Measurements from ENCODE around the gene EPX. TPM values are rescaled to one million over a fixed set of nuclear protein-coding genes. Genes with fewer than 3 reads are reported as not detected.

EPX gene
- total and polyA plus RNA-seq, 8 donors: 0.18 TPM; not detected in 7

- 64 to 80% (median 71%) methylated on average over 2 of the region's 2 CpGs for WGBS, 5 donors
- Histone ChIP-seq H3K27me3 (peaks cover 0 to 65% (median 26%) of the 10 kb centered on the region in 3 donors), H3K36me3 (no peaks in the 10 kb centered on the region), H3K4me3 (no peak overlapping the region), H3K9me3 (no peaks in the 10 kb centered on the region), H3K27ac (no peak overlapping the region), H3K4me1 (peaks cover 7 to 14% (median 11%) of the 10 kb centered on the region in 4 donors)
- no peak for DNase-seq
- TF ChIP-seq POLR2AphosphoS5 (IDR thresholded peaks at IDR 0.05) (no peak), POLR2A (IDR thresholded peaks at IDR 0.05) (no peak), CTCF (IDR thresholded peaks at IDR 0.05) (no peak), EP300 (IDR thresholded peaks at IDR 0.05) (no peak)
- intact Hi-C loops (cut with DNase I; ENCODE audit: low total_unique reads): no loop called here
Measured at GRCh38 chr17:58158181-58158580, 34.3 kb upstream of the EPX start.

DNA sequence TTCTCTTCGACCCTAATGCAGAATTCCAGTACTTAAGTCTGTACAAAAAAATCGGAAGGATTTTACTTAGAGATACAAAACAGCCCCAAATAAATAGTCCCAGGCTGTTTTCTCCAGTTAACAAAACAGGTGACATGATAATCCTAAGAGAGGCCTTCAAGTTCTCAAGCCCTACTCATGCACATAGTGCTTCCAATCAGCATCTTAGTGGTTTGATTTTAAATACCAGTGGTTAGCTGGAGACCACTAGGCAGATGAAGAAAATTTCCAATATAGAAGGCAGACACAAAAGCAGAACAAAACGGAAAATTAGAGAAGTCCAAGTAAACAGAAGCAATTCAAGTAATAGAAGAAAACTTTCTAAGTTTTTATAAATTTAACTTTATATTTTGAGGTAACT, 31.0 kb upstream of the EPX start:
- DNase-seq: no peak
- WGBS, 5 donors: 62 to 79% (median 75%) methylated on average over 3 of the region's 3 CpGs
- intact Hi-C loops (cut with DNase I; ENCODE audit: low total_unique reads): no loop called here
- Histone ChIP-seq H3K27ac (no peak overlapping the region), H3K27me3 (peaks cover 0 to 60% (median 17%) of the 10 kb centered on the region in 3 donors), H3K4me3 (no peak overlapping the region), H3K36me3 (no peaks in the 10 kb centered on the region), H3K4me1 (peaks cover 7 to 12% (median 10%) of the 10 kb centered on the region in 4 donors), H3K9me3 (no peaks in the 10 kb centered on the region)
- TF ChIP-seq EP300 (IDR thresholded peaks at IDR 0.05) (no peak), CTCF (IDR thresholded peaks at IDR 0.05) (no peak), POLR2A (IDR thresholded peaks at IDR 0.05) (no peak), POLR2AphosphoS5 (IDR thresholded peaks at IDR 0.05) (no peak)

DNA sequence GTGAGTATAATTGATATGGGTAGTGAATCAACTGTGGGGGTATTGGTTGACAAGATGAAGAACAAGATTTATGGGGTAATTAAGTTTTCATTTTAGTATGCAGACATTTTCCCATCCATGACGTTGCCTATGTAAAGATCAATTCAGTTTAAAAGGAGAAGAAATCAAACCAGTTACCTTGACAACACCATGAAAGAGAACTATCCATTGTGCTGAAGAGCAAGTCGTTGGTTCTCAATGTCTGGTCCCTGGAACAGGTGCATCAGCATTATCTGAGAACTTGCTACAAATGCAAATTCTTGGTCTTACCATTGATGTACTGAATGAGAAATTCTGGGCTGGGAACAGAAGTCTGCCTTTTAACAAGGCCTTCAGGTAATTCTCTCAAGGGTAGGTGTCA, 26.5 kb upstream of the EPX start:
- H3K4me3 ChIP-seq: no peak overlapping the region
- no peak overlapping the region for H3K27ac ChIP-seq
- intact Hi-C loops (cut with DNase I; ENCODE audit: low total_unique reads): no loop called here
- no peaks in the 10 kb centered on the region for H3K4me1 ChIP-seq
- DNase-seq: no peak
- H3K36me3 ChIP-seq: no peaks in the 10 kb centered on the region
- TF ChIP-seq POLR2A (IDR thresholded peaks at IDR 0.05) (no peak), POLR2AphosphoS5 (IDR thresholded peaks at IDR 0.05) (no peak), CTCF (IDR thresholded peaks at IDR 0.05) (no peak), EP300 (IDR thresholded peaks at IDR 0.05) (no peak)
- H3K27me3 ChIP-seq: peaks cover 0 to 58% (median 0%) of the 10 kb centered on the region in 3 donors
- WGBS, 5 donors: 5 to 22% (median 14%) methylated on average over 2 of the region's 2 CpGs
- H3K9me3 ChIP-seq: no peaks in the 10 kb centered on the region

DNA sequence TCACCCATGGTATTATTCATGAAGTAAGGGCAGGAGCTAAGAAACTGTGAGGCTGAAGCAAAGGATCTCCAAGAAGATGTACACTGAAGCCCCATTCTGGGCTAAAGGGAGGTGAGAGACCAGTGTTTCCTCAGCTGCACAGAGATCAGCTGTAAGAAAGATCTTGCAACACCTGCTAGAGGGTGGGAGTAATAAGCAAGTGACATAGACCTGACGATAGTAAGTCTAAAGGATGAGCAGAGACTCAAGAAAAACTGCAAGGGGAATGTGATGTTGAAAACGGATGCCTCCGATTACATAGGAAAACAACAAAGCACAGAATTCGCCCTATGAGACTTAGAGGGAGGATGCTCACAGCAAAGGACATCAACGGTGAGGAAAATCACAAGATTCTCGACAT, 25.8 kb upstream of the EPX start, which contains the start of gene OR4D2:
OR4D2 (plus strand) TSS at position 301 of the 400 bp plus-strand sequence. CDS start 2,674 bp downstream, outside the sequence.
- intact Hi-C loops (cut with DNase I; ENCODE audit: low total_unique reads): no loop called here
- Histone ChIP-seq H3K36me3 (no peaks in the 10 kb centered on the region), H3K9me3 (no peaks in the 10 kb centered on the region), H3K4me3 (no peak within 1 kb of the TSS), H3K27ac (no peak within 1 kb of the TSS), H3K27me3 (peaks cover 0 to 58% (median 0%) of the 10 kb centered on the region in 3 donors), H3K4me1 (no peaks in the 10 kb centered on the region)
- no peak for DNase-seq
- 62 to 75% (median 66%) methylated on average over 6 of the region's 6 CpGs for WGBS, 5 donors
- TF ChIP-seq CTCF (IDR thresholded peaks at IDR 0.05) (no peak), POLR2A (IDR thresholded peaks at IDR 0.05) (no peak), EP300 (IDR thresholded peaks at IDR 0.05) (no peak), POLR2AphosphoS5 (IDR thresholded peaks at IDR 0.05) (no peak)
